ES-I3 (cell line): Measurements from ENCODE around the gene MYBPC3.

Source experiments
- H3K36me3 ChIP-seq: 2 replicates; pipeline ENCODE4 v1.6.1; 2013; ENCODE audit warnings: mild to moderate bottlenecking, low read length, control low read depth, moderate library complexity; ENCODE audit not compliant: insufficient read depth
- H3K4me1 ChIP-seq: 2 replicates; pipeline ENCODE4 v1.6.1; 2013; ENCODE audit warnings: mild to moderate bottlenecking, control low read depth, low read length; ENCODE audit not compliant: insufficient read depth
- H3K9ac ChIP-seq: 2 replicates; pipeline ENCODE4 v1.6.1; 2013; ENCODE audit warnings: low read depth, mild to moderate bottlenecking, low read length, moderate library complexity
- H3K9me3 ChIP-seq: 2 replicates; pipeline ENCODE4 v1.6.1; 2013; ENCODE audit warnings: mild to moderate bottlenecking, low read length, moderate library complexity; ENCODE audit not compliant: control insufficient read depth, insufficient read depth

MYBPC3 gene

GRCh38 chr11:47357985-47358730 lies 5.7 kb upstream of the MYBPC3 start:
- no peaks in the 10 kb centered on the region for H3K4me1 ChIP-seq
- H3K9me3 ChIP-seq: no peaks in the 10 kb centered on the region
- no peaks in the 10 kb centered on the region for H3K36me3 ChIP-seq
- H3K9ac ChIP-seq: no peak overlapping the region

DNA sequence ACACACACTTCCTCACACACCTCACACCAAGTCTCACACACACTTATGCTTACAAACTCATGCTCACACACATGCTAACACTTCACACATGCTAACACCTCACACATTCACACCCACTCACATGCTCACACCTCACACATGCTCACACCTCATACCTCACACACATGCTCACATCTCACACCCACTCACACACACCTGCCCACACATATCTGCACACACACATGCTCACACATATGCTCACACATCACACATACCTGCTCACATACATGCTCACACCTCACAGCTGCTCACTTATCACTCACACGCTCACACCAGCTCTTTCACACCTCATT lies 4.5 kb upstream of the MYBPC3 start:
- Histone ChIP-seq H3K36me3 (no peaks in the 10 kb centered on the region), H3K4me1 (no peaks in the 10 kb centered on the region), H3K9me3 (no peaks in the 10 kb centered on the region), H3K9ac (no peak overlapping the region)

GRCh38 chr11:47356129-47356997 lies 3.9 kb upstream of the MYBPC3 start:
- no peak overlapping the region for H3K9ac ChIP-seq
- no peaks in the 10 kb centered on the region for H3K9me3 ChIP-seq
- no peaks in the 10 kb centered on the region for H3K36me3 ChIP-seq
- H3K4me1 ChIP-seq: no peaks in the 10 kb centered on the region; the same call in 1 of the 2 replicates

DNA sequence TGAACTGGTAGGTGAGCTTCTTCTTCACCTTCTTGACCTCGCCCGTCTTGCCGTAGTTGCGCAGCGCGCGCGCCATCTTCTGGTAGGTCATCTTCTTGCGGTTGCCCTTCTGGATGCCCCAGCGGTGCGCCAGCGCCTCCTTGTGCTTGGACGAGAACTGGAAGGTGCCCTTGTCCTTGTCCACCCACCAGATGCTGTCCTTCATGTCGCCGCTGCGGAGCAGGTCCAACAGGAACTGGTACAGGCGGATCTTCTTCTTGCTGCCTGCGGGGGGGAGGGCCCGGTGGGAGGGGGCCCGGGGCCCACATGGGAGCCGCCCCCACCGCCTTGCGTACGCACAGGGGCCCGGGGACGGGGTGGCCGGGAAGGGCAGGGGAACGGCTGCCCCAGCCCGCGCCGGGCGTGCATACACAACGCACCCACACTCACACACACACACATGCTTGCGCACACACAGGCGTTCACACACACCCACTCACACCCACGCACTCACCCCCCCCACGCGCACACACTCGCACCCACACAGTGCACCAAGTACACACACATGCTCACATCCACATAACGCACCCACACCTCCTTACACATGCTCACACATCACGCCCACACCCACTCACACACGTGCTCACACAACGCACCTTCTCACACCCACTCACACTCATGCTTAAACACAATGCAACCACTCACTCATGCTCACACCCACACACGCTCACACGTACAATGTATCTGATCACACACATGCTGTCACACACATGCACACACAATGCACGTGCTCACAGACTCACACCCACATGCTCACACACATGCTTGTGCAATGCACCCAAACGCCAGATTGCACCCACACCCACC lies 3.0 kb upstream of the MYBPC3 start:
- Histone ChIP-seq H3K9me3 (no peaks in the 10 kb centered on the region), H3K36me3 (no peaks in the 10 kb centered on the region), H3K9ac (no peak overlapping the region), H3K4me1 (no peaks in the 10 kb centered on the region; the same call in 1 of the 2 replicates)

DNA sequence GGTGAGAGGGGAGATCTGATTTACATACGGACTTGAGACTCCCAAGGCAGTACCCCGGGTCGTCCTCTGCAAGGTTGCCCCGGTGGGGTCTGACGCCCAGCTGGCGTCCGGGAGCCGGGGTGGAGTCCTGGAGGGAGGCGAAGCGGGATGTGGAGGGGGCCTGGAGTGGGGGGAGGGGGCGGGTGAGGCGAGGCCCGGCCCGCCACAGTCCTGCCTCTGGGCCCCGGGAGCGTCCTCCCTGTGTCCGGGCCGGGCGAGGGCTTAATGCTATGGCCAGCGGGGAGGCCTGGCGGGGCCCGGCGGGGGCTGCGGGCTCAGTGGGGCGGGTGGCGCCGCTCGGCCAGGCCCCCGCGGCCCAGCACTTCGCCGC lies 2.4 kb upstream of the MYBPC3 start:
- no peaks in the 10 kb centered on the region; the same call in 1 of the 2 replicates for H3K4me1 ChIP-seq
- H3K9me3 ChIP-seq: no peaks in the 10 kb centered on the region
- H3K9ac ChIP-seq: peak overlapping the region; percentile 37; the same call in 1 of the 2 replicates
- no peaks in the 10 kb centered on the region for H3K36me3 ChIP-seq

DNA sequence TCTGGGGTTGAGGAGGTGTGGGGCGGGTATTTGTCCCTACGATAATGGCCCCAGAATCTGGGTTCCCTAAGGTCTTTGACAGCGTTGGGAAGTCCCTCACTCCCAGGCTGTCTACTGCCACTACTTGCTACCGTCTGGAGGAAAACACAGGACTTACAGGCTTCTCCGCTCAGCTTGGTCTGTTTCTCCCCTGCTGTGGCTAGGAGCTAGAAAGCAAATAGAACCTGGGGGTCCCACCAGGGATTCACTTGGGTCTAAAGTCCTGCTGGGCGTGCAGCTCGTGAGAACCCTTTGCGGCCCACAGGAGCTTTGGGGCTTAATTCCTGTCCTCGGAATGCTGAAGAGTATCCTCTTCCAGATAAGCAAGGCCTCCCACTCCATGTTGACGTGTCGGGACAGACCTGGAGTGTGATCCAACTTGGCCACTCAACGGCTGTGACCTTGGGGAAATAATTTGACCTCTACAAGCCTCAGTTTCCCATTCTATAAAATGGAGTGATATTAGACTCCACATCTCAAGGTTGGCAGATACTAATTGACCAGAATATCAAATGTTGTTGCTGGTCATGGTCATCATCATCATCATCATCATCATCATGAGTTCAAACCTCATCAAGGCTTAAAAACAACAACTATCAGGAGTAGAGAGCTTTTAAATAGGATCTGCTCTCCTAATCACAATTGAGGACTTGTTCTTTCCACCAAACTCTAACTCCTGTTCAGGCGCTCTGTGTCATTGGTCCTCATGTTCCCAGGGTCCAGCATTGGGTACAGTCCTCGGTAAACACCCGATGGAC lies 1.7 kb upstream of the MYBPC3 start:
- H3K4me1 ChIP-seq: no peaks in the 10 kb centered on the region; the same call in 1 of the 2 replicates
- H3K9ac ChIP-seq: peak overlapping the region; percentile 37; the same call in 1 of the 2 replicates
- H3K9me3 ChIP-seq: no peaks in the 10 kb centered on the region
- no peaks in the 10 kb centered on the region for H3K36me3 ChIP-seq

- H3K9me3 ChIP-seq: no peaks in the 10 kb centered on the region
- no peaks in the 10 kb centered on the region; the same call in 1 of the 2 replicates for H3K4me1 ChIP-seq
- no peaks in the 10 kb centered on the region for H3K36me3 ChIP-seq
- H3K9ac ChIP-seq: no peak overlapping the region
Measured at GRCh38 chr11:47351156-47352126, 1.1 kb downstream of the MYBPC3 start.

DNA sequence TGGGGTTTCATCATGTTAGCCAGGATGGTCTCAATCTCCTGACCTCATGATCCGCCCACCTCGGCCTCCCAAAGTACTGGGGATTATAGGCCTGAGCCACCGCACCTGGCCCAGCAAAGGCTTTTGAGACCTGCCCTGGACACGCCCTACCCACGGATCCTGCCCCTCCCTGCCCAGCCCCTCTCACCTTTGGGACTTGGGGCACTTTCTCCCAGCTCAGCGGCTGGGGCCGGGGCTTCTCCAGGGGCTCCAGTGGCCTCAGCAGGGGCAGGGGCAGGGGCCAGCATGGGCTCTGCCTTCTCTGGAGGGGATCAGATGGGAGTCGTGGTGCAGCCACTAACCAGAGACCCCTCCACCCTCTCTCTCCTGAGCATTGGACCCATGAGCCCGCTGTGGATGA lies 2.2 kb downstream of the MYBPC3 start:
- Histone ChIP-seq H3K4me1 (no peaks in the 10 kb centered on the region; the same call in 1 of the 2 replicates), H3K9ac (no peak overlapping the region), H3K9me3 (no peaks in the 10 kb centered on the region), H3K36me3 (no peaks in the 10 kb centered on the region)

- H3K4me1 ChIP-seq: no peaks in the 10 kb centered on the region; the same call in 1 of the 2 replicates
- no peaks in the 10 kb centered on the region for H3K9me3 ChIP-seq
- H3K9ac ChIP-seq: no peak overlapping the region
- H3K36me3 ChIP-seq: no peaks in the 10 kb centered on the region
Measured at GRCh38 chr11:47349521-47350095, 2.9 kb downstream of the MYBPC3 start.

DNA sequence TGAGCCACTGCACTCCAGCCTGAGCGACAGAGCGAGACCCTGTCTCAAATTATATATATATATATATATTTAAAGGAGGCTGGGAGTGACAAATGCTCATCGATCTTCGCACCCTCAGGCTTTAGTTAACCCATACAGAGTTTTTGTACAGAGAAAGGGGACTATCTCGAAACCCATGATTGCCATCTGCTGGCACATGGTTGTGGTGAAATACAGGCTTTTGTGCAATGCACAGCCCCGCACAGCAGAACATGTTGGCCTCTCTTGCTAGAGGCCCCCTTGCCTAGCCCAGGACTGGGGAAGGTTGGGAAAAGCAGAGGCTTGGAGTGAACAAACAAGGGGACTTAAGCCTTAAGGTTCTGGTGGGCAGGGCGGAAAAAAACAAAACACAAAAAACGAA lies 3.6 kb downstream of the MYBPC3 start:
- no peaks in the 10 kb centered on the region for H3K36me3 ChIP-seq
- H3K9ac ChIP-seq: no peak overlapping the region
- no peaks in the 10 kb centered on the region for H3K9me3 ChIP-seq
- no peaks in the 10 kb centered on the region; the same call in 1 of the 2 replicates for H3K4me1 ChIP-seq

DNA sequence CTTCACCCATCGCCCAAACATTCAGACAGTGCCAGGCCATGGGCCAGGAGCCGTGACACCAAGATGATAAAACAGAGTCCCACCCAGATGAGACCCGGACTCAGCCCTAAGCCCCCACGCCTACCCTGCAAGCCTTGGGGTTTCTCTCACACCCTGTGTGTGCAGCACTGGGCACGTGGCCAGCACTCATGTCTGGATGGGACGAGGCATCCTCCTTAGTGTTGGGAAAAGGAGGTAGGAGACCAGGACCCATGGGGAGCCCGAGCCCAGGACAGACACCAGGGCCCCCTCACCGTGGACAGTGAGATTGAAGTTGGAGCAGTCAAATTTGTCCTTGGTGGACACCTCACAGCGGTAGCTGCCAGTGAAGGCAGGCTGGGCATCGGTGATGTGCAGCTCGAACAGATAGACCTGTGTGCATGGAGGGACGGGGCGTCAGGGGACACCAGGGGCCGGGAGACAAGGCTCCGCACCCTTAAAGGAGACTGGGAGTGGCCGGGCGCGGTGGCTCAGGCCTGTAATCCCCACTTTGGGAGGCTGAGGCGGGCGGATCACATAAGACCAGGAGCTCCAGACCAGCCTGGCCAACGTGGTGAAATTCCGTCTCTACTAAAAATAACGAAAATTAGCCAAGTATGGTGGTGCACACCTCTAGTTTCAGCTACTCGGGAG lies 4.2 kb downstream of the MYBPC3 start:
- Histone ChIP-seq H3K9ac (no peak overlapping the region), H3K36me3 (no peaks in the 10 kb centered on the region), H3K9me3 (no peaks in the 10 kb centered on the region), H3K4me1 (no peaks in the 10 kb centered on the region; the same call in 1 of the 2 replicates)

- no peaks in the 10 kb centered on the region for H3K9me3 ChIP-seq
- no peaks in the 10 kb centered on the region; the same call in 1 of the 2 replicates for H3K4me1 ChIP-seq
- no peak overlapping the region for H3K9ac ChIP-seq
- no peaks in the 10 kb centered on the region for H3K36me3 ChIP-seq
Measured at GRCh38 chr11:47347137-47347536, 5.4 kb downstream of the MYBPC3 start.
